Measurements from ENCODE around the gene DSCAML1. TPM values are rescaled to one million over a fixed set of nuclear protein-coding genes. Genes with fewer than 3 reads are reported as not detected.

The DSCAML1 gene
- total RNA-seq, 6 experiments from 2014 or later: not detected

DNA sequence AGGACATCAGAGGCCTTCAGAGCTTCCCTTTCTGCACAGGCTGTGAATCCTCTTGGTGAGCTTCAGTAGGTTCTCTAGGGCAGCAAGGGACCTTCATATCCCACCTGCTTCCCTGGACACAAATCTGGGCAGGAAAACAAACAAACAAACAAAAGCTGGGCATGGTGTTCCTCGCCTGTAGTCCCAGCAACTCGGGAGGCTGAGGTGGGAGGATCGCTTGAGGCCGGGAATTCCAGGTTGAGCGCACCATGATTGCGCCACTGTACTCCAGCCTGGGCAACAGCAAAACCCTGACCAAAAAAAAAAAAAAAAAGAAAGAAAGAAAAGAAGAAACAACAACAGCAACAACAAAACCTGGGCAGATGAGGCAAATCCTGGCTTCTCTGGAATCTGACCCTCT is 376.4 kb downstream of the DSCAML1 start:
- Mint-ChIP-seq H3K36me3 (ENCODE audit: low read depth) (no peaks in the 10 kb centered on the region), H3K4me1 (ENCODE audit: low read depth) (no peaks in the 10 kb centered on the region), H3K9me3 (no peaks in the 10 kb centered on the region), H3K27me3 (ENCODE audit: insufficient read depth) (peaks cover 20% of the 10 kb centered on the region), H3K4me3 (no peak overlapping the region), H3K27ac (no peak overlapping the region)
- TF ChIP-seq, protein P1, sequence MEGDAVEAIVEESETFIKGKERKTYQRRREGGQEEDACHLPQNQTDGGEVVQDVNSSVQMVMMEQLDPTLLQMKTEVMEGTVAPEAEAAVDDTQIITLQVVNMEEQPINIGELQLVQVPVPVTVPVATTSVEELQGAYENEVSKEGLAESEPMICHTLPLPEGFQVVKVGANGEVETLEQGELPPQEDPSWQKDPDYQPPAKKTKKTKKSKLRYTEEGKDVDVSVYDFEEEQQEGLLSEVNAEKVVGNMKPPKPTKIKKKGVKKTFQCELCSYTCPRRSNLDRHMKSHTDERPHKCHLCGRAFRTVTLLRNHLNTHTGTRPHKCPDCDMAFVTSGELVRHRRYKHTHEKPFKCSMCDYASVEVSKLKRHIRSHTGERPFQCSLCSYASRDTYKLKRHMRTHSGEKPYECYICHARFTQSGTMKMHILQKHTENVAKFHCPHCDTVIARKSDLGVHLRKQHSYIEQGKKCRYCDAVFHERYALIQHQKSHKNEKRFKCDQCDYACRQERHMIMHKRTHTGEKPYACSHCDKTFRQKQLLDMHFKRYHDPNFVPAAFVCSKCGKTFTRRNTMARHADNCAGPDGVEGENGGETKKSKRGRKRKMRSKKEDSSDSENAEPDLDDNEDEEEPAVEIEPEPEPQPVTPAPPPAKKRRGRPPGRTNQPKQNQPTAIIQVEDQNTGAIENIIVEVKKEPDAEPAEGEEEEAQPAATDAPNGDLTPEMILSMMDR (IDR thresholded peaks at IDR 0.05): no peak
- no peak for DNase-seq

DNA sequence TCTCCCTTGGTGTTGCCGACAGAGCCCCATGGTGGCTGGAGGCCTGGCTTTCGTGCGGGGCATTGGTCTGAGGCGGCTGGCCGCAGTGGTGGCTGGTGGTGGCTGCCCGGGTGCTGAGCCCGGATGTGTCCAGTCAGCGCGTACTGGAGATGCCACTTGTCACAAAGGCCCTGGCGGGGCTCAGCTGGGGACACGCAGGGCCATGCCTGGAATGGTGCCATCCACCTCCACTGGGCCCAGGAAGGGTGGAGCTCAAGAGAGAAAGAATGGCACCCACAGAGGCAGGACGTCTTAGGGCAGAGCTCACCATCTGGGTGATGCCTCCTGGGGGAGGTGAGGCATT is 376.9 kb downstream of the DSCAML1 start:
- Mint-ChIP-seq H3K36me3 (ENCODE audit: low read depth) (no peaks in the 10 kb centered on the region), H3K4me1 (ENCODE audit: low read depth) (no peaks in the 10 kb centered on the region), H3K27ac (no peak overlapping the region), H3K27me3 (ENCODE audit: insufficient read depth) (peaks cover 20% of the 10 kb centered on the region), H3K9me3 (no peaks in the 10 kb centered on the region), H3K4me3 (no peak overlapping the region)
- no peak for DNase-seq
- TF ChIP-seq, protein P1 (IDR thresholded peaks at IDR 0.05): no peak

DNA sequence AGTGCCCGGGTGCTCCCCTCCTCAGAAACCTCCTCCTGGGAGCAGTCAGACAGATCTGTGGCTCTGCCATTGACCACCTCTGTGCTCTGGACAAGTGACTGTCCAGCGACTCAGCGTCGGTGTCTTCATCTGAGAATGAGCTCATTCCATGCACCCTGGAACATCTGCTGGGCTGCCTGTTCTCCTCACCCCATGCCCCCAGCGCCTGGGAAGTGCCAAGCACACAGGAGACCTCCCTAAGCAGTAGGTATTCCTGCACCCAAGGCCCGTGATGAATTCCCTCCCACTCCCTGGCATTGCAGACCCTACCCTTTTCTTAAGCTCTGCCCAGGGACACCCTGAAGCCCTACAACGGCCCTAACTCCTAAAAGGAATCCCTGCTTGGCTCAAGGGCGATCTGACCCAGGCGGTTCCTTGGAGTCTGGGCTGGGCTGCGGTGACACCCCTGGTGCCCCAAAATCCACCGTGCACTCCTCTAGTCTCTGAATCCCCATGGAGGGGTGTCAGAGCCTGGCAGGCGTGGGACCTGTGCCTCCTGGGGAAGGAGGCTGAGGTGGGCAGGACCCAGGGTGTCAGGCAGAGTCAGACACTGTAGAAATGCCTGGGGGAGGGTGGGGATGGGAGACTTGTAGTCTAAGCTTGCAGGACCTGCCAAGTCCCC is 377.4 kb downstream of the DSCAML1 start:
- no peaks in the 10 kb centered on the region for H3K4me1 Mint-ChIP-seq (ENCODE audit: low read depth)
- H3K4me3 Mint-ChIP-seq: no peak overlapping the region
- H3K27ac Mint-ChIP-seq: no peak overlapping the region
- H3K9me3 Mint-ChIP-seq: no peaks in the 10 kb centered on the region
- no peaks in the 10 kb centered on the region for H3K36me3 Mint-ChIP-seq (ENCODE audit: low read depth)
- H3K27me3 Mint-ChIP-seq (ENCODE audit: insufficient read depth): peaks cover 18% of the 10 kb centered on the region
- TF ChIP-seq, protein P1 (IDR thresholded peaks at IDR 0.05): no peak
- DNase-seq: peak; percentile 24

DNA sequence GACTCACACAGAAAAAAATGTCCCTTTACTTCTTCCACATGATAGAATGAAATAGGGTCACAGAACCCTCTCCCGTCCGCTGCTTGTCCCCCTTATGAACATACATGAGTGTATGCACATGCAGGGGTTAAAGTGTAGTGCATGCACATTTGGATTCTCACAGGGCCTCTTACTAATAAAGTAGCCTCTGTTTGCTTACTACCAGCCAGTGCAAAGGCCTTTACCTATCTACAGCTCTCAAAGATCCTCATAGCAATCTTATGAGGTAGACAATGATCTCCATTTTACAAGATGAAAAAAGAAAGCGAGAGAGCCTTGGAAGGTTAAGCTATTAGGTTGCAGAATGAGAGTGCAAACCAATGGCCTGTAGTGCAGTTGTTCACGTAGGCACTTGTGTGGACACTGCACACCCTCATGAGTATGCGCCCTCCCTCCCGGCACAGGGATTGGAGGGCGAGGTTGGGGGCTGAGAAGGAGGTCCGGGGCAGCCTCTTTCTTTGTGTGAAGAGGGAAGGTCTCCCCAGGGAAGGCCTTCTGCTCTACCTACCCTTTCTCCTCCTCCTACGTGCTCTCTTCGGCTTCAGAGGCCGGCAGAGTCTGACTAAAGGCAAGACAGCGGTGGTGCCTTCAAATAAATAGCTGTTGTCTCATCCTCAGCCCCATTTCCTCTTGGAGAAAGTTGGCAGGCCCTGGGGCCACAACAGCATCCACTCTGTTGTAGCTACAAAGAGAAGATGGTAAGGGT is 378.1 kb downstream of the DSCAML1 start:
- H3K4me1 Mint-ChIP-seq (ENCODE audit: low read depth): no peaks in the 10 kb centered on the region
- DNase-seq: no peak
- peaks cover 18% of the 10 kb centered on the region for H3K27me3 Mint-ChIP-seq (ENCODE audit: insufficient read depth)
- no peaks in the 10 kb centered on the region for H3K9me3 Mint-ChIP-seq
- H3K36me3 Mint-ChIP-seq (ENCODE audit: low read depth): peaks cover under 1% of the 10 kb centered on the region; the same call in 1 of the 2 replicates
- no peak overlapping the region for H3K27ac Mint-ChIP-seq
- H3K4me3 Mint-ChIP-seq: no peak overlapping the region
- TF ChIP-seq, protein P1 (IDR thresholded peaks at IDR 0.05): no peak

DNA sequence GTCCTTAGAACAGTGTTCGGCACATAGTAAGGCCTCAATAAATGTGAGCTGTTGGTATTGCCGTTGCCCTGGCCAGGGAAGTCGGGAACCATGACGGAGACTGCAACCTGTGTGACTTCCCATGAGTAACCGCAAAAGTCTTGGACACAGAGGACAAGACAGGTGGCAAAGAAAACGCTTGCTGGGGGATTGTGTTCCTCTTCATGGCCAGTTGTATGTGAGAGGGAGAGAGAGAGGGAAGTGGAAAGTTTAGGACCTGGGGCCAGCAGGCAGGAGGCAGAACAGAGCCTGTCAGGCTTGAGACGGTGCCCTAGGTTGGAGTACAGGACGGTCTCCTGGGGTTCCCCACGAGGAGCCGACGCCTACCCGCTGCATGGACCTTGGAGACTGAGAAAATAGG is 379.2 kb downstream of the DSCAML1 start:
- DNase-seq: no peak
- H3K4me1 Mint-ChIP-seq (ENCODE audit: low read depth): no peaks in the 10 kb centered on the region
- TF ChIP-seq, protein P1 (IDR thresholded peaks at IDR 0.05): no peak
- peaks cover 15% of the 10 kb centered on the region for H3K27me3 Mint-ChIP-seq (ENCODE audit: insufficient read depth)
- peaks cover 10% of the 10 kb centered on the region for H3K36me3 Mint-ChIP-seq (ENCODE audit: low read depth)
- no peaks in the 10 kb centered on the region for H3K9me3 Mint-ChIP-seq
- no peak overlapping the region for H3K27ac Mint-ChIP-seq
- no peak overlapping the region for H3K4me3 Mint-ChIP-seq
